ENCODE data around the gene PRR20G.
A peak's percentile ranks its signal among the peaks of the same experiment; 100 is the strongest.

PRR20G gene

DNA sequence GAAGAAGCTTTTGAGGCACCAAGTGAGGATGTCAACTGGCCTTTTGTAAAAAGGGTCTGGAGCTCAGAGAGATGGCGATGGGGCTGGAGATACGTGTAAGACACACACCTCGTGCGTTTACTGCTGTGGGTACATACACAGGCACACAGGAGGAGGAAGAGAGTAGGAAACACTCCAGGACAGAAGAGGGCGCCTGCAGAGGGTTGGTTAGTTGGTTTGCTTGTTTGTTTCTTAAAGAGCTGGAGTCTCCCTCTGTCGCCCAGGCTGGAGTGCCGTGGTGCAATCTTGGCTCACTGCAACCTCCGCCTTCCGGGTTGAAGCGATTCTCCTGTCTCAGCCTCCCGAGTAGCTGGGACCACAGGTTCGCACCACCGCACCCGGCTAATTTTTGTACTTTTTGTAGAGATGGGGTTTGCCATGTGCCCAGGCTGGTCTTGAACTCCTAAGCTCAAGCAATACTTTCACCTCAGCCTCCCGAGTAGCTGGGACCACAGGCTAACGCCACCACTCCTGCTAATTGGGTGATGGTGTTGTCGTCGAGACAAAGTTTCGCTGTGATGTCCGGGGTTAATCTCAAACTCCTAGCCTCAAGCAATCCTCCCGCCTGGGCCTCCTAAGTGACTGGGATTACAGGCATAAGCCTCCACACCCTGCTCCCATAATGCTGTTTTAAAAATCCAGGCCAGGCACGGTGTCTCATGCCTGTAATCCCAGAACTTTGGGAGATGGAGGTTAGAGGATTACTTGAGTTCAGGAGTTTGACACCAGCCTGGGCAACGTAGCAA is 1.3 kb upstream of the PRR20G start:
- H3K4me3 ChIP-seq (ENCODE audit: low read length) = no peak overlapping the region
- no peak for DNase-seq (ENCODE audit: low read depth)
- TF ChIP-seq, protein P1, sequence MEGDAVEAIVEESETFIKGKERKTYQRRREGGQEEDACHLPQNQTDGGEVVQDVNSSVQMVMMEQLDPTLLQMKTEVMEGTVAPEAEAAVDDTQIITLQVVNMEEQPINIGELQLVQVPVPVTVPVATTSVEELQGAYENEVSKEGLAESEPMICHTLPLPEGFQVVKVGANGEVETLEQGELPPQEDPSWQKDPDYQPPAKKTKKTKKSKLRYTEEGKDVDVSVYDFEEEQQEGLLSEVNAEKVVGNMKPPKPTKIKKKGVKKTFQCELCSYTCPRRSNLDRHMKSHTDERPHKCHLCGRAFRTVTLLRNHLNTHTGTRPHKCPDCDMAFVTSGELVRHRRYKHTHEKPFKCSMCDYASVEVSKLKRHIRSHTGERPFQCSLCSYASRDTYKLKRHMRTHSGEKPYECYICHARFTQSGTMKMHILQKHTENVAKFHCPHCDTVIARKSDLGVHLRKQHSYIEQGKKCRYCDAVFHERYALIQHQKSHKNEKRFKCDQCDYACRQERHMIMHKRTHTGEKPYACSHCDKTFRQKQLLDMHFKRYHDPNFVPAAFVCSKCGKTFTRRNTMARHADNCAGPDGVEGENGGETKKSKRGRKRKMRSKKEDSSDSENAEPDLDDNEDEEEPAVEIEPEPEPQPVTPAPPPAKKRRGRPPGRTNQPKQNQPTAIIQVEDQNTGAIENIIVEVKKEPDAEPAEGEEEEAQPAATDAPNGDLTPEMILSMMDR (IDR thresholded peaks at IDR 0.05; ENCODE audit: insufficient read depth, low read depth, low read length, missing control alignments) = no peak

DNA sequence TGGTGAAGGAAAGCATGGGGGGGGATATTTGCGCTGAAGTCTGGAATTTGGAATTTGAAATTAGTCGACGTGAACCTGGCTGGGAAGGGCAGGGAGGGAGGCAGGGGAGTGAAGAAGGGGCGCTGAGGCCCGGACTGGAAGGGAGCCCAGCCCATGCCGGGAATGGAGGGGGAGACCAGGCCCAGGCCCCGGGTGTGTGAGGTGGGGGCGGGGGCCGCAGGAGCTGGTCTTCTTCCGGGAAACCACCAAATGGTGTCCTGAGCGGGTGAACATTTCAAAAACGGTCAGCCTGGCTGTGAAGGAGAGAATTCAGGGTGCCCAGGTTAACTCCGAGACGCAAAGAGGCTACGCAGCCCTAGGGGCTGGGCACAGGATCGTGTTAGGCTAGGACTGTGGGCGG is 497 bp upstream of the PRR20G start:
- H3K4me3 ChIP-seq (ENCODE audit: low read length) = no peak overlapping the region
- TF ChIP-seq, protein P1 (IDR thresholded peaks at IDR 0.05; ENCODE audit: insufficient read depth, low read depth, low read length, missing control alignments) = no peak
- no peak for DNase-seq (ENCODE audit: low read depth)

DNA sequence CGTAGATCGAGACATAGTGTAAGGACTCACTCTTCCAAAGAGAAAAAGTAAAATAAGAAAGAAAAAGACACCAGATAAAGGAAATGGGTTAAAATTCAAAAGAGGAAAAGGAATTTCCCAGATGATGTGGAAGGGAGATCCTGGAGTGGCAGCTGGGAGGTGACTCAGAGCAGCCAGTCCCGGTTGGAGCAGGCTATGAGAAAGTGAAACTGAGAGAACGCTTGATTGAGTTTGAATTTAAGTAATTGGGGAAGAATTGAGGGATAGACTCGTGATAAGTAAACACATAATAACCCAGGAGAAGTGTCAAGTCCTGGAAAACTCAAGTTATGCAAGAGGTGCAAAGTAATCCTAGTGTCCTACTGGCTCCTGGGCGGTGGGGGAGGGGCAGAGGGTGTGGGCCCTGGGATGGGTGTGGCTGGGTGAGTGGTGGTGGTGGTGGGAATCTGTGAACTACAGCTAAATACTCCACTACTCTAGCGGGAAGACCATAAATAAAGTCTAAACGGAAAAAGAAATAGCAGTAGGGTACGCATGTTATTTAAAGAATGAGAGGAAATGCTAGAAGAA is 1.2 kb downstream of the PRR20G start:
- DNase-seq (ENCODE audit: low read depth) = peak; percentile 74
- H3K4me3 ChIP-seq (ENCODE audit: low read length) = no peak overlapping the region
- TF ChIP-seq, protein P1 (IDR thresholded peaks at IDR 0.05; ENCODE audit: insufficient read depth, low read depth, low read length, missing control alignments) = no peak

DNA sequence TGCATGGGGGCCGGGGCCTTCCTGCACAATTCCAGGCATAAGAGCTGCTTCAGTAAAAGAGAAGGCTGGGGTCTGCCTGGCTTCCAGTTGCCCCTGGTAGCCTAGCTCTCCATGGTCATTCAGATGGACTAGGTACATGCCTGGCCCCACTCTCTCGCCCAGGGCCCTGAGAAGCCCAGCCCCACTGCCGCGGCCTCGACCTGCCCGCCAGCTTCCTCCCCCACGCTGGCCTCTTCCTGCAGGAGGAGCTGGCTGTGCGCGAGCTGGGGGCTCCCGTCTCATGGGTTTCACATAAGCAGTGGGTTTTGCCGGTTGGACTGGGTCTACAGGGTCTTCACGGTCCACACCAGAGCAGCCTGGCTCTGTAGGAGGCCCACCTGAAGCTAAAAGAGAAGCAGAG is 3.6 kb downstream of the PRR20G start:
- TF ChIP-seq, protein P1 (IDR thresholded peaks at IDR 0.05; ENCODE audit: insufficient read depth, low read depth, low read length, missing control alignments) = no peak
- no peak overlapping the region for H3K4me3 ChIP-seq (ENCODE audit: low read length)

DNA sequence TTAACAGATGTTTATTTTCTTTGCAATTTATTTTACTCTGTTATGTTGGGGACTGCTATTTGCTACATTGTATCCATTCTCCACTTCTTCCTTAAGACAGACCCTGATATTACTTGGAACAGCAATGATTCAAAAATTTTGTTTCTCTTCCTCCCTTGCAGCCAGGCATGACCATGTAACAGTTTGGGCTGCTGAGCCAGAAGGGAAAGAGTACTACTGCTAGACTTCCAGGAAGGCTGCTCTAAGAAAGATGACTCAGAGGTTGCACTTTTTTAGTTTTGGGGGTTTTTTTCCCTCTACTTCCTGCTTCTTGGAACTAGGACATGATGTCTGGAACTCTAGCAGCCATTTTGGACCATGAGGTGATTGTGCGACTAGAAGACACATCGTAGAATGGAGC is 10.3 kb downstream of the PRR20G start:
- TF ChIP-seq, protein P1 (IDR thresholded peaks at IDR 0.05; ENCODE audit: insufficient read depth, low read depth, low read length, missing control alignments) = no peak
- no peak overlapping the region for H3K4me3 ChIP-seq (ENCODE audit: low read length)
- no peak for DNase-seq (ENCODE audit: low read depth)

More for the DNA sequence above, 3.6 kb downstream of the PRR20G start:
- no peak for DNase-seq (ENCODE audit: low read depth)

DNA sequence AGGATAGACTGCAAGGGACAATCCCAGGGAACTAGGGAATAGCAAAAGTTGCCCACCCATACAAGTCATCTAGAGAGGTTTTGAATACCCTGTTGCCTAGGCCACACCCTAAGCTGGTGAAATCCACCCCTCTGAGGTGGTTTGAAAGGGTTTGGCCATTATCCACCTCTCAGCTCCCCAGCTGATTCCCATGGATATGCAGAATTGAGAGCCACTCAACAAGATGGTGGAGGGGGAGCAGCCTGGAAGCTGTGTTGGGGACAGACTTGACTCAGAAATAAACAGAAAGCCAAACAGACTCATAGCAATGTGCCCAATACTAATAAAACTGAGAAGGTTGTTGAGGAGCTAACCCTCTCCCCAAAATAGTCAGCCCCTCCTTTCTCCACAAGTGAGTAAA is 10.9 kb downstream of the PRR20G start:
- DNase-seq (ENCODE audit: low read depth) = no peak
- TF ChIP-seq, protein P1 (IDR thresholded peaks at IDR 0.05; ENCODE audit: insufficient read depth, low read depth, low read length, missing control alignments) = no peak
- H3K4me3 ChIP-seq (ENCODE audit: low read length) = no peak overlapping the region

Data from epithelial cell of esophagus (primary cell).